Astrocyte (in vitro differentiated cells and primary cell): ENCODE results near the gene UBE2M.

Experiments
- EZH2 ChIP-seq: IDR thresholded peaks from 2 replicates; pipeline ENCODE4 v1.6.1; 2012; ENCODE audit warnings: mild to moderate bottlenecking, low read length, inconsistent platforms; ENCODE audit not compliant: insufficient read depth
- TF ChIP-seq, protein P1 (sequence below): IDR thresholded peaks from 2 replicates; pipeline ENCODE4 v1.5.1; 2011; ENCODE audit warnings: low read depth, mild to moderate bottlenecking, inconsistent platforms, low read length, moderate library complexity; ENCODE audit not compliant: insufficient read depth

DNA sequence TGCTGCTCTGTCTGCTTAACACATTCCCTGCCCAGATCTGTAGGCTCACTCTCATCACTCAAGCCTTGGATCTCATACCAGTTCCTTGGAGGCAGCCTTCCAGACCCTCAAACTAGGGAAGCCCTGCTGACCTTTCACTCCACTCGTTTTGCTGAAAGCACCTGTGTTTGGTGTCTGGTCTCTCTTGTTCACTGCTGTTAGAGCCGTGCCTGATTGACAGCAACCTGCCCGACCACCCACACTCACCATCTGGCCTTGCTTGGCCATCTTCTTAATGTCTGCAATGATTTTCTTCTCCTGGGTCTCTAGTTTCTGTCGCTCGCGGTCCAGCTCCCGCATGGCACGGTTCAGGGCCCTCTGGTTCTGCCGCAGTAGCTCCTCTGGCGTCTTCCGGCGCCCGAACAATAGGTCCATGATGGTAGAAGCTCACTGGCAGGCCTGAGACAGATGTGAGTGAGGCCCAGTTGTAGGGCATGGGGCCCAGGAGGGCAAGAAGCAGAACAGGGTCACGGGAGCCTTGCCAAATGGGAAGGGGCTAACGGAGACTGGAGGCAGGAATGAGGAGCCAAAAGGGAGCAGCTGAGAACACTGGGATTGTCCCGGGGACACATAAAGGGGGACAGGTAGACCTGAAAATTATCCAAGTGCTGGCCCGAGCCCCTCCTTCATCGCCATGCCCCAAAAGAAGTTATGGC, 4.5 kb downstream of the UBE2M start:
- TF ChIP-seq, protein P1, sequence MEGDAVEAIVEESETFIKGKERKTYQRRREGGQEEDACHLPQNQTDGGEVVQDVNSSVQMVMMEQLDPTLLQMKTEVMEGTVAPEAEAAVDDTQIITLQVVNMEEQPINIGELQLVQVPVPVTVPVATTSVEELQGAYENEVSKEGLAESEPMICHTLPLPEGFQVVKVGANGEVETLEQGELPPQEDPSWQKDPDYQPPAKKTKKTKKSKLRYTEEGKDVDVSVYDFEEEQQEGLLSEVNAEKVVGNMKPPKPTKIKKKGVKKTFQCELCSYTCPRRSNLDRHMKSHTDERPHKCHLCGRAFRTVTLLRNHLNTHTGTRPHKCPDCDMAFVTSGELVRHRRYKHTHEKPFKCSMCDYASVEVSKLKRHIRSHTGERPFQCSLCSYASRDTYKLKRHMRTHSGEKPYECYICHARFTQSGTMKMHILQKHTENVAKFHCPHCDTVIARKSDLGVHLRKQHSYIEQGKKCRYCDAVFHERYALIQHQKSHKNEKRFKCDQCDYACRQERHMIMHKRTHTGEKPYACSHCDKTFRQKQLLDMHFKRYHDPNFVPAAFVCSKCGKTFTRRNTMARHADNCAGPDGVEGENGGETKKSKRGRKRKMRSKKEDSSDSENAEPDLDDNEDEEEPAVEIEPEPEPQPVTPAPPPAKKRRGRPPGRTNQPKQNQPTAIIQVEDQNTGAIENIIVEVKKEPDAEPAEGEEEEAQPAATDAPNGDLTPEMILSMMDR: no peak
- TF ChIP-seq EZH2: no peak
